ENCODE results near the gene LYRM4.

The LYRM4 gene

GRCh38 chr6:5302220-5302946, 41.6 kb upstream of the LYRM4 start:
- no peak overlapping the region for H3K4me3 ChIP-seq (ENCODE audit: low read length)

DNA sequence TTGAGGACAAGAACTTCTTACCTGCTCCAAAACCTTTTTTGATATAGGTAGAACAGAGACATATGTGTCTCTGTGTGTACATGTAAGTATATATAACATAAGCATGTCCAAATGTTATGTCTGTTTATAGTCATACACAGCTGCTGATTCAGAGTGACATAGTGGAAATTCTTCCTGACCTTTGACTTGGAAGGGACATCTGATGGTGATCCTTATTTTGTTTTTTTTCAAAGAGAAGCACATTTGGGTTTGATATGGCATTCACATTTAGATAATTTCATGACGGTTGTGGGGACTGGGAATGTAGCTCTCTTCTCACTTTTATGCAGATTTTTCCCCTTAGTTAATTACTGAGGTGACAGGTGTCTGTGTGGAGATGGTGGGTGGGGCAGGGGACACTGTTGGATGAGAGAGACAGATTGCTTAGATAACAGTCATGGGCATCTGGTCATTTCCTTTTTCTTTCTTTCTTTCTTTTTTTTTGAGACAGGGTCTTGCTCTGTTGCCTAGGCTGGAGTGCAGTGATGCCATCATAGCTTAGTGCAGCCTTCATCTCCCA, 39.5 kb upstream of the LYRM4 start:
- no peak overlapping the region for H3K4me3 ChIP-seq (ENCODE audit: low read length)
- no peak for DNase-seq (ENCODE audit: low read depth)
- no peak for TF ChIP-seq CTCF (conservative IDR thresholded peaks at IDR 0.05; ENCODE audit: low read length)

More at GRCh38 chr6:5302220-5302946, 41.6 kb upstream of the LYRM4 start:
- no peak for TF ChIP-seq CTCF (conservative IDR thresholded peaks at IDR 0.05; ENCODE audit: low read length)
- DNase-seq (ENCODE audit: low read depth), result no peak

GRCh38 chr6:5295623-5296022, 34.9 kb upstream of the LYRM4 start:
- no peak for TF ChIP-seq CTCF (conservative IDR thresholded peaks at IDR 0.05; ENCODE audit: low read length)
- no peak for DNase-seq (ENCODE audit: low read depth)
- no peak overlapping the region for H3K4me3 ChIP-seq (ENCODE audit: low read length)

DNA sequence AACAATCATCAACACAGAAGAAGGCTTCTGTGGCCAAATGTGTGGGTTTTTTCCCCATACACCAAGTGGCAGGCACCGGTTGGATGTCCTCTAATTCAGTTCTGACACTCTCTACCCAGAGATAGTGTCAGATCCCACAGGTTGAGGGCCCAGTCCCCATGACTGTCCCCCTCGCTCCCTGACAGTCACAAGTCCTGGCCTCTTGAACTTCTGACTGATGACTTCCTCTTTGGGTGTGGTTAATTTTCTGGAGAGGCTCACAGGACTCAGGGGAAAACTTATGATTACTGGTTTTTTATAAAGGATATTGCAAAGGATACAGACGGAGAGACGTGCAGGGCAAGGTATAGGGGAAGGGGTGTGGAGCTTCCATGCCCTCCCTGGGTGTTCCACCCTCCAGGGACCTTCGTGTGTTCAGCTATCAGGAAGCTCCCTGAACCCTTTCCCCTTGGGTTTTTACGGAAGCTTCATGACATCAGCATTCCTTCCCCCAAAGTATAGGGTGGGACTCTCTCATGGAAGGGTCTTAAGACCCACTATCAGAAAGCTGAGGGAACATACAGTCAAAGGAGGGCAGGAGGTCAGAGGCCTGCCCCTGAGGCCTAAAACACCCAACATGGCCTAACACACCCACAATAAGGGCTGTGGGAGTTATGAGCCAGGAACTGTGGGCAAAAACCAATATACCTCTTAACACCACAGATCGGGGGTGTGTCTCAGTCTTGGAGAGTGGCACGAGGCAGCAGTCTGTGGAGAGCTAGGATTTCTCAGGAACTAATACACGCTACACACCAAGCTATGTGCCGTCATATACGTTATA, 33.9 kb upstream of the LYRM4 start:
- DNase-seq (ENCODE audit: low read depth), result no peak
- TF ChIP-seq CTCF (conservative IDR thresholded peaks at IDR 0.05; ENCODE audit: low read length), result no peak
- no peak overlapping the region for H3K4me3 ChIP-seq (ENCODE audit: low read length)

- no peak for TF ChIP-seq CTCF (conservative IDR thresholded peaks at IDR 0.05; ENCODE audit: low read length)
- H3K4me3 ChIP-seq (ENCODE audit: low read length), result no peak overlapping the region
- no peak for DNase-seq (ENCODE audit: low read depth)
These were observed 32.9 kb upstream of the LYRM4 start for GRCh38 chr6:5293692-5294091.

DNA sequence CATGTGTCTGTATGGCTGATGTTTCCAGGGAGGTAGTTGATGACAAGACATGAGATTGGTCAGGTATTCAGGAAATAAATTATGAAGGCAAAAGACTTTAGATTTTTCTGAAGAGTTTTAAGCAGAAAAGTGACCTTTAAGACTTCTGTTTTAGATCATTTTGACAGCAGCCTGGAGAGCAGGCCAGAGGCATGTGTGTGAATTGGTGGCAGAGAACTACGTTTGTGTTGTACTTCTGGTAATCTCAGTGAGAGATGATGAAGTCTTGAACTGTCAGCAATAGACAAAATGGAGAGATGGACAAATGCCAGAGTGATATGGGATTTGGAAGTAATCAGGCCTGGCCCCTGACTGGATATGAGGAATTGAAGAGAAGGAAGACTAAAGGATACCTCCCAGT, 31.4 kb upstream of the LYRM4 start:
- DNase-seq (ENCODE audit: low read depth), result no peak
- TF ChIP-seq CTCF (conservative IDR thresholded peaks at IDR 0.05; ENCODE audit: low read length), result no peak
- H3K4me3 ChIP-seq (ENCODE audit: low read length), result no peak overlapping the region

All from AG10803 (cell line).